Brain microvascular endothelial cell (primary cell): ENCODE results near the gene ZNF419.

Experiments
- DNase-seq: peaks from one replicate; pipeline ENCODE4 v3.0.0-alpha.2; 2020
- H3K27ac ChIP-seq: fragments of 250-450 bp; sonication (Bioruptor Pico); 2 replicates; pipeline ENCODE4 v1.5.1; 2020; ENCODE audit warnings: mild to moderate bottlenecking, moderate library complexity
- H3K27me3 ChIP-seq: fragments of 250-450 bp; sonication (Bioruptor Pico); replicated peaks from 2 replicates; pipeline ENCODE4 v1.5.1; 2020; ENCODE audit warnings: mild to moderate bottlenecking
- H3K36me3 ChIP-seq: fragments of 250-450 bp; sonication (Bioruptor Pico); replicated peaks from 2 replicates; pipeline ENCODE4 v1.5.1; 2020; ENCODE audit warnings: mild to moderate bottlenecking
- H3K4me3 ChIP-seq: 2 replicates; pipeline ENCODE4 v1.5.1; 2011; ENCODE audit warnings: low read depth, mild to moderate bottlenecking, control low read depth, low read length, moderate library complexity
- CTCF ChIP-seq: IDR thresholded peaks from 2 replicates; pipeline ENCODE4 v1.5.1; 2011; ENCODE audit warnings: low read depth, mild to moderate bottlenecking, moderate library complexity, low read length, control low read depth, inconsistent platforms; ENCODE audit errors: missing control alignments
- in situ Hi-C: cut with HindIII; loops from 2 replicates; pipeline ENCODE4 v1.10.0; 2017; ENCODE audit warnings: low sequenced_read_pairs, low pct_ligation_motif_present

ZNF419 gene

GRCh38 chr19:57537953-57538547 lies 50.5 kb downstream of the ZNF419 start:
- H3K27ac ChIP-seq = no peak overlapping the region
- no peak for TF ChIP-seq CTCF
- H3K4me3 ChIP-seq = no peak overlapping the region
- in situ Hi-C loops = no loop called here
- no peak for DNase-seq
- peaks cover 70% of the 10 kb centered on the region for H3K36me3 ChIP-seq
- H3K27me3 ChIP-seq = no peaks in the 10 kb centered on the region
